Endodermal cell (in vitro differentiated cells): Measurements from ENCODE around the gene RBM6. TPM values are rescaled to one million over a fixed set of nuclear protein-coding genes. Genes with fewer than 3 reads are reported as not detected.
"Not testable (repeated sequence)": the region's sequence is repeated elsewhere in the genome, so short reads cannot be mapped to it uniquely, and the experiment has no call there.

Source experiments
- DNase-seq: peaks from one replicate; pipeline ENCODE4 v3.0.0-alpha.2; 2017
- H3K27ac ChIP-seq: 2 replicates; pipeline ENCODE4 v1.5.1; 2013; ENCODE audit warnings: mild to moderate bottlenecking, low read depth, low read length, moderate library complexity
- H3K27me3 ChIP-seq: 2 replicates; pipeline ENCODE4 v1.6.1; 2013; ENCODE audit warnings: mild to moderate bottlenecking, low read length, moderate library complexity; ENCODE audit not compliant: insufficient read depth, control insufficient read depth, poor library complexity, severe bottlenecking
- H3K36me3 ChIP-seq: 2 replicates; pipeline ENCODE4 v1.7.0; 2013; ENCODE audit warnings: mild to moderate bottlenecking, low read length, moderate library complexity; ENCODE audit not compliant: control insufficient read depth, insufficient read depth
- H3K4me1 ChIP-seq: one replicate; pipeline ENCODE4 v1.7.0; 2013; ENCODE audit warnings: low read length; ENCODE audit not compliant: control insufficient read depth, insufficient read depth
- H3K4me3 ChIP-seq: 2 replicates; pipeline ENCODE4 v1.5.1; 2013; ENCODE audit warnings: mild to moderate bottlenecking, low read length, moderate library complexity
- H3K9ac ChIP-seq: 2 replicates; pipeline ENCODE4 v1.6.1; 2013; ENCODE audit warnings: mild to moderate bottlenecking, low read length, moderate library complexity; ENCODE audit not compliant: poor library complexity, severe bottlenecking; ENCODE audit errors: extremely low read depth
- H3K9me3 ChIP-seq: 2 replicates; pipeline ENCODE4 v1.6.1; 2013; ENCODE audit warnings: mild to moderate bottlenecking, low read length, moderate library complexity; ENCODE audit not compliant: control insufficient read depth
- H3K27ac Mint-ChIP-seq: 2 replicates; pipeline ENCODE4 v1.8.0; 2020; ENCODE audit warnings: mixed read lengths
- H3K27me3 Mint-ChIP-seq: 2 replicates; pipeline ENCODE4 v1.8.0; 2021; ENCODE audit warnings: mild to moderate bottlenecking, mixed read lengths; ENCODE audit not compliant: insufficient read depth
- H3K36me3 Mint-ChIP-seq: 2 replicates; pipeline ENCODE4 v1.8.0; 2020; ENCODE audit warnings: low read depth, mixed read lengths
- H3K4me1 Mint-ChIP-seq: 2 replicates; pipeline ENCODE4 v1.8.0; 2020; ENCODE audit warnings: mixed read lengths
- H3K4me3 Mint-ChIP-seq: 2 replicates; pipeline ENCODE4 v1.8.0; 2020; ENCODE audit warnings: mild to moderate bottlenecking, moderate library complexity, mixed read lengths
- H3K9me3 Mint-ChIP-seq: 2 replicates; pipeline ENCODE4 v1.8.0; 2020; ENCODE audit warnings: mild to moderate bottlenecking, mixed read lengths
- CTCF ChIP-seq: fragments of 200-600 bp; sonication (generic); conservative IDR thresholded peaks from 2 replicates; pipeline ENCODE4 v1.5.0; 2021; ENCODE audit warnings: antibody characterized with exemption, mild to moderate bottlenecking
- whole genome bisulfite sequencing, 2 experiments: methylation state at CpG; one replicate each; pipeline versions ENCODE4 v1.1.5 to v1.1.7; 2013; ENCODE audit warnings: missing lambda C conversion rate in 2 of 2, mixed read lengths in 1 of 2; ENCODE audit not compliant: insufficient coverage in 1 of 2, insufficient read length in 1 of 2; 5-methylcytosine and 5-hydroxymethylcytosine counted together
- total RNA-seq, 2 donors: library from RNA; stranded (reverse); fragmentation: NEBNext Ultra II Directional in 1 of 2; extraction: Animal tissue kit (Norgen Biotek cat#: 25700) in 1 of 2; gene quantifications; 2 replicates in 1 of 2; 3 replicates in 1 of 2; pipeline ENCODE4 v1.2.1, GENCODE V29; 2021

Gene RBM6
- total RNA-seq, 2 donors from 2014 or later, result 116 to 168 TPM

GRCh38 chr3:49916686-49917085, 23.3 kb upstream of the RBM6 start:
- no peaks in the 10 kb centered on the region for H3K9me3 ChIP-seq
- no peak for TF ChIP-seq CTCF
- Mint-ChIP-seq H3K36me3 (peaks cover 4% of the 10 kb centered on the region), H3K4me3 (no peak overlapping the region), H3K9me3 (no peaks in the 10 kb centered on the region), H3K27me3 (peaks cover 4% of the 10 kb centered on the region), H3K27ac (no peak overlapping the region), H3K4me1 (peaks cover 3% of the 10 kb centered on the region)
- H3K36me3 ChIP-seq, result no peaks in the 10 kb centered on the region
- DNase-seq, result no peak
- peaks cover 6% of the 10 kb centered on the region for H3K4me1 ChIP-seq
- H3K9ac ChIP-seq, result no peak overlapping the region
- WGBS, 2 experiments, result 97% methylated on average over 3 to 5 of the region's 5 CpGs
- no peaks in the 10 kb centered on the region for H3K27me3 ChIP-seq
- H3K4me3 ChIP-seq, result no peak overlapping the region
- no peak overlapping the region for H3K27ac ChIP-seq

DNA sequence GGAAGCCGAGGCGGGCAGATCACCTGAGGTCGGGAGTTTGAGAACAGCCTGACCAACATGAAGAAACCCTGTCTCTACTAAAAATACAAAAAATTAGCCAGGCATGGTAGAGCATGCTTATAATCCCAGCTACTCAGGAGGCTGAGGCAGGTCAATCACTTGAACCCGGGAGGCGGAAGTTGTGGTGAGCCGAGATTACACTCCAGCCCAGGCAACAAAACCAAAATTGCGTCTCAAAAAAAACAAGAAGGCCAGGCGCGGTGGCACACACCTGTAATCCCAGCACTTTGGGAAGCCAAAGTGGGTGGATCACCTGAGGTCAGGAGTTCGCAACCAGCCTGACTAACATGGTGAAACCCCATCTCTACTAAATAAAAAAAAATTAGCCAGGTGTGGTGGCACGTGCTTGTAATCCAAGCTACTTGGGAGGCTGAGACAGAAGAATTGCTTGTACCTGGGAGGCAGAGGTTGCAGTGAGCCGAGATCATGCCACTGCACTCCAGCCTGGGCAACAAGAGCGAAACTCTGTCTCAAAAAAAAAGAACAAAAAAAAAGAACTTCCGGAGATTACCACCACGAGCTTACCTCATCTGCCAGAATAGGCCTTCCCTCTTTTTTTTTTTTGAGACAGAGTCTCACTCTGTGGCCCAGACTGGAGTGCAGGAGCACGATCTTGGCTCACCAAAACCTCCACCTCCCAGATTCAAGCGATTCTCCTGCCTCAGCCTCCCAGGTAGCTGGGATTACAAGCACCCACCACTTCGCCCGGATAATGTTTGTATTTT, 22.0 kb upstream of the RBM6 start:
- not testable (repeated sequence) for H3K27ac Mint-ChIP-seq, H3K36me3 Mint-ChIP-seq
- WGBS, 2 experiments, result 96 to 97% methylated on average over 10 to 19 of the region's 19 CpGs

DNA sequence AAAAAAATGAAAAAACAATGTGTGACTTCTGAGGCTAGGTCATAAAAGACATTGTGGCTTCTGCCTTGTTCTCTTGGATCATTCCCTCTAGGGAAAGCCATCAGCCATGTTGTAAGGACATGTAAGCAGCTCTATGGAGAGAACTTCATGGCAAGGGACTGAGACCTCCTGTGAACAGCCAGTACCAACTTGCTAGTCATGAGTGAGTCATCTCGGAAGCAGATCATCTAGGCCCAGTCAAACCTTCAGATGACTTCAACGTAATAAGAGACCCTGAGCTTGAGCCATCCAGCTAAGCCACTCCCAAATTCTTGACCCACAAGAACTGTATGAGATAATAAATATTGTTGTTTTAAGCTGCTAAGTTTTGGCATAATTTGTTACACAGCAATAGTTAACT, 15.3 kb upstream of the RBM6 start:
- 80 to 93% methylated on average over 1 to 2 of the region's 2 CpGs for WGBS, 2 experiments

More for the DNA sequence above, 22.0 kb upstream of the RBM6 start:
- H3K27me3 ChIP-seq, H3K4me1 ChIP-seq, H3K27me3 Mint-ChIP-seq, H3K4me3 Mint-ChIP-seq, DNase-seq, H3K4me1 Mint-ChIP-seq, H3K36me3 ChIP-seq, H3K27ac ChIP-seq, H3K9me3 ChIP-seq, H3K9me3 Mint-ChIP-seq, H3K9ac ChIP-seq, H3K4me3 ChIP-seq: not testable (repeated sequence)

More for the DNA sequence above, 15.3 kb upstream of the RBM6 start:
- DNase-seq, result no peak
- Histone ChIP-seq H3K27ac (no peak overlapping the region), H3K4me3 (no peak overlapping the region), H3K36me3 (no peaks in the 10 kb centered on the region), H3K4me1 (no peaks in the 10 kb centered on the region), H3K9me3 (no peaks in the 10 kb centered on the region), H3K27me3 (no peaks in the 10 kb centered on the region), H3K9ac (no peak overlapping the region)
- Mint-ChIP-seq H3K27ac (peak overlapping the region; percentile 16), H3K4me1 (no peaks in the 10 kb centered on the region), H3K9me3 (no peaks in the 10 kb centered on the region), H3K36me3 (peaks cover 3% of the 10 kb centered on the region), H3K4me3 (no peak overlapping the region), H3K27me3 (no peaks in the 10 kb centered on the region)
- TF ChIP-seq CTCF, result no peak
